NCI-H2107 treated with DMSO at 0.1 percent for 48 hours (cell line): ENCODE data around the gene KRT33B.
"Not testable (repeated sequence)": the region's sequence is repeated elsewhere in the genome, so short reads cannot be mapped to it uniquely, and the experiment has no call there.

Source experiments
- DNase-seq: peaks from one replicate; lab custom pipeline; 2025; ENCODE audit not compliant: unreplicated experiment; lab: John Stamatoyannopoulos, UW

Gene KRT33B

DNA sequence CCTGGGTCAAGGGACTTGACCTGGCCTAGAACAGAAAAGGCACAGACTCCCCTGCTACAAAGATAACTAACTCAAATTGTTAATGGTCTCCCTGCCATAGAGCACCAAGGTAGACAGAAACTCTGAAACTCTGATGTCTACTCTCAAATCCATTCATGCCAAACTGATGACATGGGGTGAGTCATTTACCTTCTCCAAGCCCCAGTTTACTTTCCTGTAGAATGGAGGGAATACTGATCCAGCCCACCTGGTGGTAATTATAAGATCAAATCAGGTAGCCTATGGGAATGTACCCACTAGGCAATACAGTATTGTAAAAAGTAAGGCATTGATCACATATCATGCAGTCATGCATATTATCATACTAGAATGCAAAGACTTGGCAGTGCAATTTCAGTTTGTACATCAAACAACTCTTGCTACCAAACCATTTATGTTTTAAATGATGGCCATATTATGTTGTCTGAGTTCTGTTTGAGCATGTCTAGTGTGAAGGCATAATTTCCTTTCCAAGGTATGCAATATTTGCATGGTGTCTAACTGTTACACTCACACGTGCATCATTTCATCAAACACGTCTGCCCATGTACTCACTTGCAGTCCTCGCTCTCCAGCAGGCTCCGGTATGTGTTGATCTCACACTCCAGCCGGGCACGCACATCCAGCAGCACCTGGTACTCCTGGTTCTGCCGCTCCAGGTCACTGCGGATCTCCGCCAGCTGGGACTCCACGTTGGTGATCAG, 24.8 kb upstream of the KRT33B start:
- no peak for DNase-seq

DNA sequence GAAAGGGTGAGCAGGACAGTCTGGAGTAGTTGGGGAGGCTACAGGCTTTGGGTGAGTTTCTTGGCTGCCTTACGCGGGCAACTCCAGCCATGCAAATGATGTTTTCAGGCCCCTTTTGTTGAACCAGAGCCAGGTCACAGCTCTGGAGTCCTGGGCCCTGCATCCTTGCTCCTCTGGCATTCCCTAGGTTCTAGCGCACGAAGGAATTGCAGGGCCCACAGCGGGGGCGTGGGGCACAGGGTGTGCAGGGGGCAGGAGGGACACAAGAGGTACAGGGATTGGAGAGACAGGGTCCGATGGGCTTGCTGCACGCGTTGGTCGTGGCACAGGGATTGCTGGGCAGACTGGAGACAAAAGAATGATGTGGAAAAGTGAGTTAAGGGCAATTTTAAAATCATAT, 24.2 kb upstream of the KRT33B start:
- no peak for DNase-seq

DNA sequence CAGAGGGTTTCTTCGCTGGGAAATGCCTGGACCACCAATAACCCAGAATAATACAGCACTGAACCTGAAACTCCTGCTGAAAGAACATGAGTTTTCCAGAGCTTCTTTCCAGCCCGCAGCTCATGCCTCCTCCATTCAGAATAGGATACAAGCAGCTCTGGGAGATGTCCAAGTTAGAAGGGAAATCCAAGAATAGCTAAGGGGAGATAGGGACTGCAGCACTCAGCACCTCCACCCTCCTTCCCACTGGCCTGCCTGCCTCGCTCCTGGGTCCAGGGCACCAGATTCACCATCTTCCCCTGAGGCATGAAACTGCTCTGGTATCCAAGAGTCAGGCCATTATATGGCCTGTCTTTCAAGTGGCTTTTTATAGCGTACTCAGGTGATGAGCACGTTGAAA, 23.7 kb upstream of the KRT33B start:
- no peak for DNase-seq

DNA sequence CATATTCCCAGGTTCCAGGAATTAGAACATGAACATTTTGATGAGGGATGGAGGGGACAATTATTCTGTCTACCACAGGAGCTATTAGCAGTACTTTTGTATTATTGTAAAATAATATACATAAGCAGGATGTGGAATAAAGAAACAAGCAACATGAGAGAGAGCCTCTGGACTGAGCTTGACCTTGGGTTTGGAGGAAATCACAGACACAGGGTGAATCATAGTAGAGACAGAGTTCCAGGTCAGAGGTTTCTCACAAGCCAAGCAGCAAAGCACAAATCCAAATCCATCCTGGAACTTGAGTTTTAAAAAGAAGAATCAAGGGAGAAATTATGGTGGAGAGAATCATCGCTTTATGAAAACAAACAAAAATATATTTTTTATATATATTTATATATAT, 22.7 kb upstream of the KRT33B start:
- no peak for DNase-seq

DNA sequence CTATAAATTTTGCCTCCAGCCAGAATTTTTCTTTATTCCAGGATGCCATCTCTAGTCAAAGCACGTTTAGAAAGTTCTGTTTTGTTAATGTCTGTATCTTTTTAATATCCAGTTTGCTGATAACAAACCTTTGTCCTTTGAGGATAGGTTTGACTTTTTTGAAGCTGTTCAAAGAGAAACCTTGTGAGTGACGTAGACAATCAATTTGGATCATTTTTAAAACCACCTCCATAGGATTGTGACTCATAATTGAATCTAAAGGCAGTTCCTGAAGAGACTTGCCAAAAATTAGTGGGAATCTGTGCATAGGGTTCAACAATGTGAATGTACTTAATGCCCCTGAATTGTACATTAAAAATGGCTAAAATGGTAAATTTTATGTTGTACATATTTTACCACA, 21.9 kb upstream of the KRT33B start:
- DNase-seq = no peak

DNA sequence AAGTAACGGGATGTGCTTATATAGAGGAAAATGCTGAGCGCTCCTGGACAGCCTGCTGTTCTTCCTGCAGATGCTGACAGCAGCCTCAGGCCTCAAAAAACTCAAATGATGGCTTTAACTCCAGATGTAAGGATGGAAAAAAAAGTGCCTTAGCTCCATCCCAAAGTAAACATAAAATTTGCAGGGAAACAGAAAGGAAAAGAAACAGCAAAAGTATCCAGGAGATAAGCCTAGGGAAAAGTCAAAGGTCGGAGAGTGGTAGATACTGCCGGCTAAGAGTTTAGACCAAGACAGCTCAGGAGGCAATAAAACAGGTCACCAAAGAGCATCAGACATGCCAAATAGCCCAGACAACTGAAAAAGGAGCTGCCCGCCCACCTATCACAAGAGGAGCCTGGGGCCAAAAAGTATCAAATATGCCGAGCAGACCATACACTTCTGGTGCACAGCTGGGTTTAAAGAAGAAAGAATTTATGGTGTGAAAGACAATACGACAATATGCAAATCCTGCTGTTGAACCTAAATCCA, 20.9 kb upstream of the KRT33B start:
- no peak for DNase-seq

DNA sequence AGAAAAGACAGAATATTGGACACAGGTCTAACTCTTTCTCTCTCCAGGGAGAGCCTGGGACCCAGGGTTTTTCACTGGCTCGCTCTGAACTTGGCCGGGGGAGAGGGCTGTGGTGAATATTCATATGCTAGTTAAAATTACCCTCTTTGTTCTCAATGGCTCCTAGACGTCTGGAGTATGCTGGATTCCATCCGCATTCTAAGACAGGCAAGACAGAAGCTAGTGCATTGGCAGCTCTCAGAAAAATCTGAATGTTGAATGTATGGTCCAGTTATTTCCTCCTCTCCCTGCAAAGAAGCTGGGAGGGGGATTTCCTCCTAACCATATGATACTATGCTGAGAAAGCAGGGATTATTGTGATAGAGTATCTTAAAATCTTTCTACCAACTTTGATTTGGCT, 18.1 kb upstream of the KRT33B start:
- no peak for DNase-seq

DNA sequence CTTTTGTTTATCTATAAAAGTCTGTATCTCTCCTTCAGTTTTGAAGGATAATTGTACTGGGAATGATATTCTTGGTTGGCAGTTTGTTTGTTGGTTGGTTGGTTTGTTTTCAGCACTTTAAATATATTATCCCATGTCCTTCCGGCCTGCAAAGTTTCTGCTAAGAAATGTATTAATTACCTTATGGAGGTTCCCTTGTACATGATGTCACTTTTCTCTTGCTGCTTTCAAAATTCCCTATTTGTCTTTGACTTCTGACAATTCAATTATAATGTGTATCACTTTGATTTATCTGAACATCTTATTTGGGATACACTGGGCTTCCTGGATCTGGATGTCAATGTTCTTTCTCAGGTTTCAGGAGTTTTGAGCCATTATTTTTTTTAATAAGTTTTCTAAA, 16.6 kb upstream of the KRT33B start:
- DNase-seq = no peak

DNA sequence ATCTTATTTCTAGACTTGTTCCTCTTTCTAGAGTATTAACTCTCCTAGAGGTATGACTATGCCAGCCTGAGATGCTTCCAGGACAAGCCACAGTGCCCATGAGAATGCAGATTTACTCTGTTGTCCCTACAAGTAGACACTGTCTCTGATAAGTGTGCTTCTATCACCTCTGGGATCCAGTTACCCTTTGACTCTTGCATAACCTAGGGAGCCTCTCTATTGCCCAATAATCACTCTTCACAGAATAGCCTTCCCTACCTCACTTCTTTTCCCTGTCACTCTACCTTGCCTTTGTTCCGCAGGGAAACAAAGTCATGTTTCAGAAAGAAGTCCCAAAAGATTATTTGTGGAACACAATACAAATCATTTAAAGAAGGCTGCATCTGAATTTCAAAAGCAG, 14.1 kb upstream of the KRT33B start:
- DNase-seq = no peak

DNA sequence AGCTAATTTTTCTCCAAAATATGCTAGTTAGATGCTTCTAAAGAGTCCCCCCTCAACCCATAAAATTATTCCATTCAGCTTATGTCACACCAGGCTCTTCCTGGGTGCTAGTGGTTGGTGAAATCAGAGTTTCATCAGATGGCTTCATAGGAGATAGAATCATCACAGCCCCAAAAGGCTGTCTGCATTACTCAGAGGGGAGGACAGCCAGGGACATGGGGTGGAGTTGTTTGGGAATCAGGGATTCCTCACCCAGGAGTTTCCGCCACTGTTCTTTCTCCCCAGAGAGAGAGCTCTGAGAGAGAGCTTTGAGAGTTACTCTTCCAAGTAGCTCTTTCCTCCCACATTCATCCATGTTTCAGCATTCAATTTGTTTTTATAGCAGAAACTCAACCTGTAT, 12.8 kb upstream of the KRT33B start:
- DNase-seq = no peak

DNA sequence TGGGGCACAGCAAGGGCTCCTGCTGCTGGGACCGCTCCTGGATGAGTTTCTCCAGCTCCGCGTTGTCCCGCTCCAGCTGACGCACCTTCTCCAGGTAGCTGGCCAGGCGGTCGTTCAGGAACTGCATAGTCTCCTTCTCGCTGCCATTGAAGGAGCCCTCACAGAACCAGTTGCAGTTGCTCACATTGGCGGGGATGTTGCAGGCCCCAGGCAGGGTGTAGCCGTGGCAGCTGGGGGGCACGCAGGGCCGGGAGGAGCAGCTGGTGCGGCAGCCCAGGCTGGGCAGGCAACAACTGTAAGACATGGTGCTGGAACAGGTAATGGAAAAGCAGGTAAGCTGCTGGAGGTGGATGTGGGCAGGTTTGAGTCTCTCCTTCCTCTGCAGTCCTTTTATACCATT, 12.3 kb upstream of the KRT33B start, which contains the start of gene KRT34:
TSS of gene KRT34 (minus strand) at position 364 of the 400 bp plus-strand sequence. CDS start at position 304, 60 bp downstream.
- not testable (repeated sequence) for DNase-seq

DNA sequence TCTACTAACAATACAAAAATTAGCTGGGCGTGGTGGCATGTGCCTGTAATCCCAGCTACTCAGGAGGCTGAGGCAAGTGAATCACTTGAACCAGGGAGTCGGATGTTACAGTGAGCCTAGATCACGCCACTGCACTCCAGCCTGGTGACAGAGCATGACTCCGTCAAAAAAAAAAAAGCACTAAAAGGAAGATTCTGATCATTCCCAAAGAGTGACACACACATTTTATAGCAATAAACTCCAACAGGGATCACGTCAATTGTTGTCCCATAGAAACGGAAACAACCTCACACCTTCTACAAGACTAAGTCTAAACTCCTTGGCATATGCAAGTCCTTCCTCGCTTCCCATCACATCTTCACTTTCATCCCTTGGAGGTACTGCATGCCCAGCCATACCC, 10.5 kb upstream of the KRT33B start:
- not testable (repeated sequence) for DNase-seq

DNA sequence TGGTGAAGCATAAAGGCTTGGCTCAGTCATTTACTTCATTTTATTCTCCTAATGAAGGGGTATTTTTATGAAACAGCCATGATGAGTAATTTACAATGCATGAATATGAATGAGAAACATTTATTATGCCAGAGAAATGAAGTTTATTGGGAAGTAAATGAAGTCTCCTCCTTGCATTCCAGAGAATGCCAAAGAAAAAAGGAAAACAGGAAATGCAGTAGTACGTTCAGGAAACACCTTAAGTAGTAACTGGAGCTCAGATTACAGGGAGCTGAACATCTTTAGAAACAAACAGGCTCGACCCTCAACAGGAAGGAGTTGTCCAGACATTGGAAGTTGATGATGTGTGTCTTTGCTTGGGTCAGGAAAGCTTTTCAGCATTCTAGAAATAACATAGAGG, 7.9 kb upstream of the KRT33B start:
- DNase-seq = no peak

DNA sequence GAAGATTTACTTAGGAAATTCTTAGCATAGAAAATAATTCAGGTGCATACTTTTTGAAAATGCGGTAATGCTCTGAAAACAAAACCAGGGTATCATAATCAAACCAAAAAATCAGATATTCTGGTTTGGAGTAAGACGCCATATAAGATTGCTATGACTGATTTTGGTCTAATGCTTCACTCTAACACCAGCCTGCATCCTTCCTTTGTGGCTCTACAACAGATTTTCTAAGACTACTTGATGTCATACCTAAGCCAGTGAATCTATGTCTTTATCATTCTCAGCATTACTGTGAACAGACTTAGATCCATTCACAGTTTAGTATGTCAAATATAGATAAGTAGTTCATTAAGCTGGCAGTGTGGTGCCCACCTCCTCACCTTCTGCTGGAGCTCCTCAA, 590 bp downstream of the KRT33B start:
- DNase-seq = no peak

DNA sequence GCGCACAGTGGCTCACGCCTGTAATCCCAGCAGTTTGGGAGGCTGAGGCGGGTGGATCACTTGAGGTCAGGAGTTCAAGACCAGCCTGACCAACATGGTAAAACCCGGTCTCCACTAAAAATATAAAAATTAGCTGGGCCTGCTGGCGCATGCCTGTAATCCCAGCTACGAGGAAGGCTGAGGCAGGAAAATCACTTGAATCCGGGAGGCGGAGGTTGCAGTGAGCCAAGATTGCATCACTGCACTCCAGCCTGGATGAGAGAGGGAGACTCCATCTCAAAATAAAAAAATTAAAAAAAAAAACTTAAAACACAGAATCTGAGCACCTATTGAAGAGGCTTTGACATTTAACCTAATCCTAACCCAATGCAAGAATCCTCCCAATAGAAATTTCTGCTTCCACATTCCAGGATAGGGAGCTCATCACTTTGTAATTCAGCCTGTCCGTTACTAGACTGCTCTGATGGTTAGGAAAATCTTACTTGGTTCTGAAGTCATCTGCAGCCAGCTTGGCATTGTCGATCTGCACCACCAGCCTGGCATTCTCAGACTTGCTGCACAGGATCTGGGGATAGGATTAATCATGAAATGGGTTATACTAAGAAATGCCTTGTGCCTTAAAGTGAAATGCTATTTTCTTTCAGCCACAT, 2.1 kb downstream of the KRT33B start:
- no peak for DNase-seq

DNA sequence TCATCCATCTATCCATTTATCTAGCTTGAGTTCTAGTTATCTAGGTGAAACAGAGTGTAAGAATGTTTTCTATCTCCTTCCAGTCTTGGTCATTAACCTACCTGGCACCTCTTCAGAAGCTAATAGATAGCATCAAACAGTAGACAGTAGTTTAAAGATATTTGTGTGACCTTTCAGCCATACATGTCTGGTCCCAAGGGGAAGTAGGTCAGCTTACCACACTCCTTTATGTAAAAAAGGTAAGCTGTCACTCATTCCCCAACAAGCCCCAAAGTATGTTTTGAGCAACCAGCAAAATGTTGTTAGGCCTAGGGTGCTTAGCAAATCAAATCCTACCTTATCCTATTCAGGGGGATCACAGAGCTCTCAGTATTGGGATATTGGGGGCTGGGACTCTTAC, 3.5 kb downstream of the KRT33B start:
- no peak for DNase-seq

DNA sequence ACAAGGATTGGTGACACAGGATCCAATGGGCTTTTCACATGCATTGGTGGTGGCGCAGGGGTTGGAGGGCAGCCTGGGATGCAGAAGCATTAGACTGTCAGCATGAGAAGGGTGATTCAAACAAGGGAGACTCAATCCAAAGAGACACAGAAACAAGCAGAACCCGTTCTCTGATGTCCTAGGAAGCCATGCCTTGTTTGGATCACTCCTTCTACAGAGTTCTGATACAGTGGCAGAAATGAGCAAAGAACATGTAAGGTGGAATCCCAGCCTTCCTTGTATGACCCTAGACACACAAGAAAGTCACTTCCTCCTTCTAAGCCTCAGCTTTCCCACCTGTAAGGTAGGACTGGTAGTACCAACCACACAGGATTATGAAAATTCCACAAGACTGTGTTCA, 5.7 kb downstream of the KRT33B start:
- no peak for DNase-seq

DNA sequence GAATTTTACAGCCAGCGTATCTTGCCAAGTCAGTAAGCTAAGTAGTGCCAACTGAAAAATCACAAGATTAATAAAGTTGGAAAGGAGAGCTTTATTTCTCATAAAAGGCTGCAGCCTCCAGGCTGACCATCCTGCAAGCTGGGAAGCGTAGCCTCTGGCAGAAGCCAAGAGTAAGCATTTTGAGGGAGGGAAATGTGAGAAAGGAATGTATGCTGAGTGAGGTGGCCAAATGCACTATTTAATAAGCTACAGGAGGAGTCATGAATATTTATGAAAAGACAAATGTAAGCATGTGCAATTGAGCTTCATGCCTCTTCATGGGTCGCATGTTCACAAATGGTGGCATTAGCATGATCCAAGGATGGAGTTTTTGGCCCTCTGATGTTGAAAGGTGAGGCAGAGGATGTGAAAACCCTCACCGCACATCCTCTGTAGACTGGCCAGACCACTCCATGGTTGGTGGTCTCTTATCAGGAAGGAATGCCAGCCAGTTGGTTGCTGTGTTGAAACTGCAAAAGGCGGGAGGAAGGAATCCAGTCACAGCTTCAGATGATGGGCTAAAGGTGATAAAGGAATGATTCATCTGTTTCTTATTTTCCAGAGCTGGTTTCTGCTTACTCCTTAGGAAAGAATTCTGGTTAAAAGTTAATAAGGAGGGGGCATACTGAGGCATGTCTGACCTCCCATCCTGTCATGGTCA, 9.2 kb downstream of the KRT33B start:
- DNase-seq = no peak

DNA sequence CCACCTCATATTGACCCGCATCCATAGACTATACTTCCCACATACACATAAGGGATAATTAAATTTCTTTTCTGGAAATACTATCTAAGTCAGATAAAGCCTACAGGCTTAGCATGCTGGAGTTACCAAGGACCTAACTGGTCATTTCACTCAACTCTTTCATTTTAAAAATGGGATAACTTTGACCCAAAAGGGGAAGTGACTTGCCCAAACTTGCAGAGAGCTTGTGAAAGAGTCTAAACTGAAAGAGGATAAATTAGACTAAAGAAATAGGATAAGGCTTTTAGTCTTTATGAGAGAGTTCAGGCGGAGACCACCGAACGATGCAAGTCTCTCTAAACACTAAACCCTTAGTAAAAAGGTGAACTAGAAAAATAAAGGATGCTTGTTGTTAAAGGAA, 15.1 kb downstream of the KRT33B start:
- DNase-seq = no peak

DNA sequence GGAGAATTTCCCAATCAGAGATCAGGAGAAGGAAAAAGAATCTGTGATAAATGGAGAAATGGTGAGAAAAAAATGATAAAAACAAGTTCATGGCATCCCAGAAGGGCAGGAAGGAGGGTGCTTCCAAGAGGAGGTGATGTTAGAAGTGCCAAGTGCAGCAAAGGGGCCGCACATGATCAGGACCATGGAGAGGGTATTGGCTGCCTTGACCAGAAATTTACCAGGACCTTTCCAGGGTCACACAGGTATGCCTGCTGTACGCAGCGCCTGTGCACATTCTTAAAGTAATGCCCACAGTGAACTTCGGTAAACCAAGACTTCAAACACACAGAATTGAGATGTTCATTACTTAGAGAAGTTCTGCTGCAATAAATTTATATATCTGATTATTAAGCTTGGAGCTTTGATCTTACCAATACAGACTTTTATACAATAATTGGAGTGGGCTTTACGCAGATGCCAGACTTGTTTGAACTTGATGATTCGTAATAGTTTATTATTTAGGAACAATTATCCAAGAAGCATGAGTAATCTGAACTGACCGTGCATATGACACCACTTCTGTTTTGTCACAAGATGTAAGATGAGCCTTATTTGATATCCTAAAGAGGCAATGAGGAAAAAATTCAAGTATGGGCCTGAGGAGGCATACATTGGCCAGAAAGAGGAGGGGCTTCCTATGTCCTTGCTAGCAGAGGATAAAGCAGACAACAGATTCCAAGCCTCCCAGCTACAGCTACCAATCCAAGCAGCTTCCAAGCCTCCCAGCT, 16.8 kb downstream of the KRT33B start:
- DNase-seq = peak; percentile 2

DNA sequence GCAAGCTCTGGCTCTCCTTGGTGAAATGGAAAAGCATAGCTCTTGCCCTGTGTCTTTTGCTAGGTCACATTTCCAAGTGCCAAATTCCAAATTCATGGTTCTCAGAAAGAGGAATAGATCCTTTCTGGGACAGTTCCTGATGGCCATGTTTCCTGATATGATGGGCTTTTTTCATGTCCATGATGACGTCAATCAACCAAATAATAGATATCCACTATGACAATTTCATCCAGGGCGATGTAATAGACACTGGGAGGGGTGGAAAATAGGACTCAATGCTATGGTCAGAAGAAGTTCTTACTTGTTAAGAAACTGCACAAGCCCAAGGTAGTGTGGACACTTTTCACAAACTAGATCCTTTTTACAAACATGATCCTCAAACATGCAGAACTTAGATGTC, 18.4 kb downstream of the KRT33B start:
- DNase-seq = no peak
